ENCODE results near the gene OVOL1. TPM values are rescaled to one million over a fixed set of nuclear protein-coding genes. Genes with fewer than 3 reads are reported as not detected.

Gene OVOL1
- polyA plus RNA-seq, 3 donors: 0.08 TPM; not detected in 2

GRCh38 chr11:65796726-65797601 lies 10.1 kb downstream of the OVOL1 start:
- intact Hi-C loops (cut with micrococcal nuclease): no loop called here
- H3K4me3 Mint-ChIP-seq: no peak overlapping the region
- peaks cover 4% of the 10 kb centered on the region for H3K4me1 Mint-ChIP-seq
- H3K27ac Mint-ChIP-seq: no peak overlapping the region
- Histone ChIP-seq H3K4me3 (replicated peaks in 1 of 3; ENCODE audit: low read depth in 2 of 3, low read length in 3 of 3) (no peak overlapping the region), H3K9ac (ENCODE audit: insufficient read depth, low read length, poor library complexity, severe bottlenecking) (no peak overlapping the region), H3K9me3 (replicated peaks in 1 of 2; ENCODE audit: control insufficient read depth in 1 of 2, insufficient read depth in 1 of 2, low read length in 2 of 2) (no peaks in the 10 kb centered on the region), H2AFZ (ENCODE audit: insufficient read depth, low read depth, low read length, poor library complexity, severe bottlenecking) (no peak overlapping the region), H3K27ac (ENCODE audit: low read depth in 1 of 2, low read length in 2 of 2) (no peak overlapping the region), H4K20me1 (ENCODE audit: insufficient read depth, low read length) (no peaks in the 10 kb centered on the region), H3K4me2 (replicated peaks; ENCODE audit: extremely low read depth, low read length, poor library complexity, severe bottlenecking) (no peak overlapping the region), H3K27me3 (ENCODE audit: control insufficient read depth in 2 of 2, insufficient read depth in 2 of 2, low read length in 2 of 2) (peaks cover 0 to 13% of the 10 kb centered on the region in 2 donors), H3K79me2 (ENCODE audit: insufficient read depth, low read length) (no peaks in the 10 kb centered on the region), H3K4me1 (ENCODE audit: control insufficient read depth in 1 of 2, insufficient read depth in 2 of 2, low read length in 2 of 2) (peaks cover 1 to 3% of the 10 kb centered on the region in 2 donors), H3K36me3 (replicated peaks in 1 of 2; ENCODE audit: control insufficient read depth in 1 of 2, insufficient read depth in 2 of 2, low read length in 2 of 2) (no peaks in the 10 kb centered on the region)
- no peak for DNase-seq
- H3K36me3 Mint-ChIP-seq: no peaks in the 10 kb centered on the region
- WGBS (ENCODE audit: insufficient coverage): 92% methylated on average over 4 of the region's 15 CpGs
- H3K27me3 Mint-ChIP-seq (ENCODE audit: low read depth in 3 of 3): peaks cover 7 to 17% (median 14%) of the 10 kb centered on the region in 3 donors
- H3K9me3 Mint-ChIP-seq: peaks cover 0 to 2% (median 0%) of the 10 kb centered on the region in 7 donors
- no peak for TF ChIP-seq CTCF (IDR thresholded peaks at IDR 0.05)

- Mint-ChIP-seq H3K27ac (no peak overlapping the region), H3K4me1 (peaks cover 3% of the 10 kb centered on the region), H3K9me3 (peaks cover 0 to 3% (median 0%) of the 10 kb centered on the region in 7 donors), H3K27me3 (ENCODE audit: low read depth in 3 of 3) (peaks cover 11 to 22% (median 16%) of the 10 kb centered on the region in 3 donors), H3K4me3 (no peak overlapping the region), H3K36me3 (no peaks in the 10 kb centered on the region)
- no peak overlapping the region for H3K27ac ChIP-seq (ENCODE audit: low read depth in 1 of 2, low read length in 2 of 2)
- peaks cover 2% of the 10 kb centered on the region in 2 donors for H3K4me1 ChIP-seq (ENCODE audit: control insufficient read depth in 1 of 2, insufficient read depth in 2 of 2, low read length in 2 of 2)
- no peaks in the 10 kb centered on the region for H3K79me2 ChIP-seq (ENCODE audit: insufficient read depth, low read length)
- H3K4me2 ChIP-seq (replicated peaks; ENCODE audit: extremely low read depth, low read length, poor library complexity, severe bottlenecking): no peak overlapping the region
- intact Hi-C loops (cut with micrococcal nuclease): no loop called here
- no peaks in the 10 kb centered on the region for H3K36me3 ChIP-seq (replicated peaks in 1 of 2; ENCODE audit: control insufficient read depth in 1 of 2, insufficient read depth in 2 of 2, low read length in 2 of 2)
- no peak for DNase-seq
- H3K27me3 ChIP-seq (ENCODE audit: control insufficient read depth in 2 of 2, insufficient read depth in 2 of 2, low read length in 2 of 2): peaks cover 0 to 14% of the 10 kb centered on the region in 2 donors
- H2AFZ ChIP-seq (ENCODE audit: insufficient read depth, low read depth, low read length, poor library complexity, severe bottlenecking): no peak overlapping the region
- no peaks in the 10 kb centered on the region for H3K9me3 ChIP-seq (replicated peaks in 1 of 2; ENCODE audit: control insufficient read depth in 1 of 2, insufficient read depth in 1 of 2, low read length in 2 of 2)
- no peak for TF ChIP-seq CTCF (IDR thresholded peaks at IDR 0.05)
- H3K9ac ChIP-seq (ENCODE audit: insufficient read depth, low read length, poor library complexity, severe bottlenecking): no peak overlapping the region
- H4K20me1 ChIP-seq (ENCODE audit: insufficient read depth, low read length): no peaks in the 10 kb centered on the region
- no peak overlapping the region for H3K4me3 ChIP-seq (replicated peaks in 1 of 3; ENCODE audit: low read depth in 2 of 3, low read length in 3 of 3)
- WGBS (ENCODE audit: insufficient coverage): 87% methylated on average over 7 of the region's 13 CpGs
Observed at GRCh38 chr11:65797711-65798110, 10.8 kb downstream of the OVOL1 start.
